GM11168 (cell line): ENCODE measurements around the gene ATP10A.
"Not testable (repeated sequence)": the region's sequence is repeated elsewhere in the genome, so short reads cannot be mapped to it uniquely, and the experiment has no call there.

Experiments
- in situ Hi-C: fragments of 300-500 bp; cut with MboI; formaldehyde crosslinking; loops from one replicate; pipeline ENCODE4 v1.12.0; 2022; ENCODE audit warnings: low sequenced_read_pairs; ENCODE audit not compliant: unreplicated experiment

ATP10A gene

GRCh38 chr15:25886498-25887140, 23.5 kb upstream of the ATP10A start:
- in situ Hi-C loops: no loop called here

- in situ Hi-C loops: no loop called here
These were observed 21.2 kb upstream of the ATP10A start for GRCh38 chr15:25884370-25884769.

- in situ Hi-C loops: no loop called here
These were observed 20.5 kb upstream of the ATP10A start for GRCh38 chr15:25883463-25884259.

GRCh38 chr15:25882466-25882865, 19.3 kb upstream of the ATP10A start:
- in situ Hi-C loops: no loop called here

GRCh38 chr15:25880877-25881276, 17.8 kb upstream of the ATP10A start:
- in situ Hi-C loops: not testable (repeated sequence)

- in situ Hi-C loops: no loop called here
These were observed 17.3 kb upstream of the ATP10A start for GRCh38 chr15:25880411-25880810.

- in situ Hi-C loops: no loop called here
These were observed 16.3 kb upstream of the ATP10A start for GRCh38 chr15:25879438-25879837.

GRCh38 chr15:25877681-25878080, 14.6 kb upstream of the ATP10A start:
- in situ Hi-C loops: no loop called here

GRCh38 chr15:25876231-25877140, 13.4 kb upstream of the ATP10A start:
- in situ Hi-C loops: no loop called here

GRCh38 chr15:25875566-25875965, 12.4 kb upstream of the ATP10A start:
- in situ Hi-C loops: no loop called here

GRCh38 chr15:25874379-25874778, 11.3 kb upstream of the ATP10A start:
- in situ Hi-C loops: no loop called here

- in situ Hi-C loops: no loop called here
These were observed 8.3 kb upstream of the ATP10A start for GRCh38 chr15:25871403-25871802.

- in situ Hi-C loops: no loop called here
These were observed 7.8 kb upstream of the ATP10A start for GRCh38 chr15:25870938-25871337.

- in situ Hi-C loops: no loop called here
These were observed 6.6 kb upstream of the ATP10A start for GRCh38 chr15:25869701-25870100.

- in situ Hi-C loops: no loop called here
These were observed 3.7 kb upstream of the ATP10A start for GRCh38 chr15:25866874-25867273.

GRCh38 chr15:25866251-25866650, 3.1 kb upstream of the ATP10A start:
- in situ Hi-C loops: no loop called here

GRCh38 chr15:25864966-25865365, 1.8 kb upstream of the ATP10A start:
- in situ Hi-C loops: no loop called here

GRCh38 chr15:25863968-25864580, 947 bp upstream of the ATP10A start:
- in situ Hi-C loops: no loop called here

GRCh38 chr15:25862472-25863110, 536 bp downstream of the ATP10A start:
- in situ Hi-C loops: no loop called here

- in situ Hi-C loops: no loop called here
These were observed 1.1 kb downstream of the ATP10A start for GRCh38 chr15:25862071-25862471.
